ENCODE data around the gene SYNM.

SYNM gene

DNA sequence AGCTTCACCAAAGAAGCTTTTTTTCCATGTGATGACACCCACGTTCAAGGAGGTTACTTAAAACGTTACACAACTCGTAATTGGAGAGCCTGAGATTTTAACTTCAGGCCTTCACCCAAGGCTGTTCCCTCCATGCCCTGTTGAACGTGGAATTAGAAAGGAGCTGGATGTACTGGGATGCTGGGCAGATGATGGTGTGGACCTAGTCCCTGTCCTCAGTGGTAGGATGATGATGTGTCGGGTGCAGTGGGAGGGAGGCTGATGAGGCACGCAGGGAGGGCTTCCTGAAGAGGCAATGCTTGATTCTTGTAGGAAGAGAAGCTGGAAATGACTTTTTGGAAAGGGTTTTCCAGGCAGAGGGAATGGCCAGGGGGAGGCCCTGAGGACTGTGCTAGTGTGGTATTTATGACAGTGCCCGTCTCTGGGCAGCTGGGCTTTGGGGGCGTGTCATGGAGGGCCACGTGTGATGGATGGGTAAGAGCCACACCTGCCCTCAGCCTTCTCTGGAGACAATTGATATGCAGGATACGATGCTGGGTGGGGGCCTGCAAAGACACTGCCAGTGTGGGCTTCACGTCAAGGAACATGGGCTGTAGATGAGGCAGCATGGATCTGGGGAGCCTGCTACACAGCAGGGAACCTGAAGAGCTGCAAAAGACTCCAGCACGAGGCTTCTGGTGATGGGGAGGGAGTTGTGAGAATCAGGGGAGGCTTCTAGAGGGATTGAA is 15.3 kb downstream of the SYNM start:
- H3K36me3 ChIP-seq (ENCODE audit: insufficient read depth, low read length), result no peaks in the 10 kb centered on the region
- no peaks in the 10 kb centered on the region for H3K27me3 ChIP-seq (ENCODE audit: control insufficient read depth, insufficient read depth, low read length)
- H3K9ac ChIP-seq (ENCODE audit: low read depth, low read length), result no peak overlapping the region
- H3K9me3 ChIP-seq (replicated peaks; ENCODE audit: low read length), result no peaks in the 10 kb centered on the region
- peaks cover 24% of the 10 kb centered on the region for H3K4me1 ChIP-seq (ENCODE audit: control insufficient read depth, insufficient read depth, low read length)
- H3K4me2 ChIP-seq (ENCODE audit: low read length), result no peak overlapping the region
- H3K4me3 ChIP-seq (ENCODE audit: low read length), result no peak overlapping the region

DNA sequence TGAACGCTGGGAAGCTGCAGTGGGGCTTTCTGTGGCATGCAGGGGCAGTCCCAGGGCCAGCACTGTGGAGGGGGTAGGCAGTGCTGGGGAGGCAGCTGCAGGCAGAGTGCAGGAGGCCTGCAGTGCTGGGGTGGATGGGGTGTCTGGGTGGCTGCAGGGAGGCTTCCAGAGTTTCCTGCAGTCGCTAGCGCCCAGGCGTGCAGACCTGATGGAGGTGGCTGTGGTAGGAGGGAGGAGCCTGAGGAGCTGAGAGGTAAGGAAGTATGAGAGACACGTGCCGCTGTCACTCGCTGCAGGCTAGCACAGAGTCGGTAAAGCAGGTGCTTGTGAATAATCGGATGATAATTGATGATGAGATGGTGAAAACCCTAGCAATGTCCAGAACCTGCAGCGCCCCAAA is 16.3 kb downstream of the SYNM start:
- Histone ChIP-seq H3K27me3 (ENCODE audit: control insufficient read depth, insufficient read depth, low read length) (no peaks in the 10 kb centered on the region), H3K4me2 (ENCODE audit: low read length) (no peak overlapping the region), H3K4me1 (ENCODE audit: control insufficient read depth, insufficient read depth, low read length) (peaks cover 29% of the 10 kb centered on the region), H3K9ac (ENCODE audit: low read depth, low read length) (no peak overlapping the region), H3K4me3 (ENCODE audit: low read length) (no peak overlapping the region), H3K9me3 (replicated peaks; ENCODE audit: low read length) (no peaks in the 10 kb centered on the region), H3K36me3 (ENCODE audit: insufficient read depth, low read length) (no peaks in the 10 kb centered on the region)

DNA sequence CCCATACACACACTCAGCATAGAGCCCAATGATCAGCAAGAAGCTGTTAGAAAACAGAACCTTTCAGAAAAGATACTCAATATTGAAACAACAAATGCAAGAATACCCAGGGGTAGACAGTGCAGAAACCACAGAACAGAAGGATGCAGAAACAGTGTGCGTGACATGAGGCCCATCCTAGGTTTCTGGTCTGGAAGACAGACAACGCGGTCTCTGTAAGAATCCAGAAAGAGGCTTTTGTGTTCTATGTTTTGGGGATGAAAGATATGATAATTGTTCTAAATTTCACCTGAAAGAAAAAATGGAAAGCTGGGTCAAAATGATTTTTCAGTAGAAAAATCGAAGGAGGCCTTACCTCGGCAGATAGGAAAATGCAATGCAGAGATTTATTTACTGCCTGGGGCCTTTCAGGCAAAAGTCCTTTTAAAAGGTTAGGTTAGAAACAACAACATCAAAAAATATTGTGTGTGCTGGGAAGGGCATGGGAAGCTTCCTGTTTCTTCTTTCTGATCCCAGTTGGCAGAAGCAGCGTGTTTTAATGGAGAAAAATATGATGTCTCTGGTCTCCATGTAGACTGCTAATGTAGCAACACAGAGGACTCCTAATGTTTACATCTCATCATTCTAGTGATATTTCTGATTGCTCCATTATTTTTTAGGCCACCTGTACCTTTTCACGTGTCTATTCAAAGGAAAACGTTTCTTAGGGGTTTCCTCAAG is 17.0 kb downstream of the SYNM start:
- Histone ChIP-seq H3K4me2 (ENCODE audit: low read length) (no peak overlapping the region), H3K27me3 (ENCODE audit: control insufficient read depth, insufficient read depth, low read length) (no peaks in the 10 kb centered on the region), H3K36me3 (ENCODE audit: insufficient read depth, low read length) (no peaks in the 10 kb centered on the region), H3K9ac (ENCODE audit: low read depth, low read length) (no peak overlapping the region), H3K4me1 (ENCODE audit: control insufficient read depth, insufficient read depth, low read length) (peaks cover 29% of the 10 kb centered on the region), H3K9me3 (replicated peaks; ENCODE audit: low read length) (no peaks in the 10 kb centered on the region), H3K4me3 (ENCODE audit: low read length) (no peak overlapping the region)

DNA sequence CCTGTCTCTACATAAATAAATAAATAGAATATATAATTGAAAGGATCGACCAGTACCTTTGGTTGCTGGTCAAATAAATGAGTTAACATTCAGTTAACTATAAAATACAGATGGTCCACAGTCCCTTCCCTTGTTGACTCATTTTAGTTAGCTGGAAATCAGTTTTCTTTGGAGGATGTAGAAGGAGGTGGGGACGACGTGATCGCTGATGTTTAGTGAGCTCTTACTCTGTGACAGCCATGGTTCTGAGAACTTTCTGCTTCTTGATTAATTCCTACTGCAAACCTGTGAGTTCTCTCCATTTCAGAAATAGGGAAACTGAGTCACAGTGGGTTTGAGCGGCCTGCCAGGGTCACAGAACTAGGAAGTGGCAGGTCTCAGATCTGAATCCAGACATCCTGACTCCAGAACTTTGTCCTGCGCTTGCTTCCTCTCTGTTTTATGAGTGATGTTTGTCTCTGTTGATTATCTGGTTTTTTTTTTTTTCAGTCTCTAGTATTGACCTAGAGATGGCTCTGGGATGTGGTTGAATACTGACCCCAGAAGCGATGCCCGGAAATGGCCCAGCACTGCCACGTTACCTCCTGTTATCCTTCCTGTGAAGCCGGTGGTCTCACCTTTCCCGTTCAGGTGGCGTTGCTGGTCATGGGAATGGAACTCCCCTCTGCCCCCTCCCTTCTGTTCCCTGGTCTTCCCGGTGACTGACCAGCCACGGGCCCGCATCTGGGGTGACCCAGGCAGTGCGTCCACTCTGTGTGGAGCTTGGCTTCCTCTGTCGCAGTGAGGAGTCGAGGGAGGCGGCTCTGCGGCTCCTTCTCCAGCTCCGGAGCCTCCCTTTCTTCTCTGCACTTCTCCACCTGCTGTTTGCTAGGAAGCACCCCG is 18.2 kb downstream of the SYNM start:
- Histone ChIP-seq H3K9me3 (replicated peaks; ENCODE audit: low read length) (no peaks in the 10 kb centered on the region), H3K4me2 (ENCODE audit: low read length) (peak overlapping the region; percentile 81), H3K36me3 (ENCODE audit: insufficient read depth, low read length) (no peaks in the 10 kb centered on the region), H3K27me3 (ENCODE audit: control insufficient read depth, insufficient read depth, low read length) (no peaks in the 10 kb centered on the region), H3K4me3 (ENCODE audit: low read length) (peak overlapping the region; percentile 33), H3K4me1 (ENCODE audit: control insufficient read depth, insufficient read depth, low read length) (peaks cover 29% of the 10 kb centered on the region), H3K9ac (ENCODE audit: low read depth, low read length) (peak overlapping the region; percentile 62)

DNA sequence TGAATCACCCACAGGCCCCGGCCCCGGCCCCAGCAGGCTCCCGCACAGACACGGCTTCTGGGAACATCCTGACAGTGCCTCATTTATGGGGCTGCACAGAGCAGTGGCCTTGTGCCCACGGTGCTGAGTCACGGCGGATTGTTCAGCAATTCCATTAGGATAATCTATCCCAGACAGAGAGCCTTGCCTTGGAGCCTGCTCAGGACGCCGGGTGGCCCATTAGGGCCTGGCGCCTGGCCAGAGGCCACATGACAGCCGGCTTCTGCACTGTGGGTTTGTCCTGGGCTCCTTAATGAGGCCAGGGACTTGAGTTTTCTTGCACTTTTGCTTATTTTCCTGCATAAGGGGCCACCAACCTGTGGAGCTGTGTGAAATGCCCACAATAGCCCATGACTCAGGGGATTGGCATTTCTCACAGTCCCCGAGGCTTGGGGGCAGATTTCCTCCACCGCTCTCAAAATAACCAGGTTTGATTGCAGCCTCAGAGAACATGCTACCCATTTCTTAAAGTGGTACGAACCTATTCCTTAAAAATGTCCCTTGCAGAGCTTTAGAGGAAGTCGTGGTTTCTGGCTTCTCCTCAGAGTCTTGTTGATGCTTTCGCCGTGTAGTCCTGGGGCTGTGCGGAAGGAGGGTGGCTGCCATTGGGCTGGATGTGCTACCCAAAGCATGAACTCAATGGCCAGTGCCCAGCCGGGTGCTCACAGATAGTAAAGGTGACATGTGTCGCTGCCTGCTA is 19.0 kb downstream of the SYNM start:
- peak overlapping the region; percentile 81 for H3K4me2 ChIP-seq (ENCODE audit: low read length)
- peak overlapping the region; percentile 62 for H3K9ac ChIP-seq (ENCODE audit: low read depth, low read length)
- no peaks in the 10 kb centered on the region for H3K36me3 ChIP-seq (ENCODE audit: insufficient read depth, low read length)
- peaks cover 29% of the 10 kb centered on the region for H3K4me1 ChIP-seq (ENCODE audit: control insufficient read depth, insufficient read depth, low read length)
- H3K9me3 ChIP-seq (replicated peaks; ENCODE audit: low read length), result no peaks in the 10 kb centered on the region
- H3K27me3 ChIP-seq (ENCODE audit: control insufficient read depth, insufficient read depth, low read length), result no peaks in the 10 kb centered on the region
- H3K4me3 ChIP-seq (ENCODE audit: low read length), result peak overlapping the region; percentile 33

DNA sequence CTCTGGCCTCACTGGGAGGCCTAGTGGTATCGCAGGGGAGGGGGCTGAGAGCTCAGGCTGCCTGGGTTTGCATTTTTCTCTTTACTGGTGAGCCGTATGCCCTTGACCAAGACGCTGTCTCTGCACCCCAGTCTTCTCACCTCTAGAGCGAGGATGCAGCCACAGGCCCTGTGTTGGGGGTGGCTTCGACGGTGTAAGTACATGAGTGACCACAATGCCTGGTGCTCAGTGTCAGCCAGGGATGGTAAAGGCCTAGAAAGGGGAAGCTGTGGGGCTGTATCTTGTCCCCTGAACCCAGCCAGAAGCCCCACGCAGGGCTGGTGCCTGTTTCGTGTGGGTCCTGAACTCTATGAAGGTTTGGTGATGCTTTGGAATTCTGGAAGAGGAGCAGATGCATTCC is 19.8 kb downstream of the SYNM start:
- H3K4me2 ChIP-seq (ENCODE audit: low read length), result peak overlapping the region; percentile 81
- no peaks in the 10 kb centered on the region for H3K36me3 ChIP-seq (ENCODE audit: insufficient read depth, low read length)
- no peaks in the 10 kb centered on the region for H3K9me3 ChIP-seq (replicated peaks; ENCODE audit: low read length)
- H3K27me3 ChIP-seq (ENCODE audit: control insufficient read depth, insufficient read depth, low read length), result no peaks in the 10 kb centered on the region
- peak overlapping the region; percentile 58 for H3K9ac ChIP-seq (ENCODE audit: low read depth, low read length)
- peaks cover 29% of the 10 kb centered on the region for H3K4me1 ChIP-seq (ENCODE audit: control insufficient read depth, insufficient read depth, low read length)
- H3K4me3 ChIP-seq (ENCODE audit: low read length), result no peak overlapping the region

DNA sequence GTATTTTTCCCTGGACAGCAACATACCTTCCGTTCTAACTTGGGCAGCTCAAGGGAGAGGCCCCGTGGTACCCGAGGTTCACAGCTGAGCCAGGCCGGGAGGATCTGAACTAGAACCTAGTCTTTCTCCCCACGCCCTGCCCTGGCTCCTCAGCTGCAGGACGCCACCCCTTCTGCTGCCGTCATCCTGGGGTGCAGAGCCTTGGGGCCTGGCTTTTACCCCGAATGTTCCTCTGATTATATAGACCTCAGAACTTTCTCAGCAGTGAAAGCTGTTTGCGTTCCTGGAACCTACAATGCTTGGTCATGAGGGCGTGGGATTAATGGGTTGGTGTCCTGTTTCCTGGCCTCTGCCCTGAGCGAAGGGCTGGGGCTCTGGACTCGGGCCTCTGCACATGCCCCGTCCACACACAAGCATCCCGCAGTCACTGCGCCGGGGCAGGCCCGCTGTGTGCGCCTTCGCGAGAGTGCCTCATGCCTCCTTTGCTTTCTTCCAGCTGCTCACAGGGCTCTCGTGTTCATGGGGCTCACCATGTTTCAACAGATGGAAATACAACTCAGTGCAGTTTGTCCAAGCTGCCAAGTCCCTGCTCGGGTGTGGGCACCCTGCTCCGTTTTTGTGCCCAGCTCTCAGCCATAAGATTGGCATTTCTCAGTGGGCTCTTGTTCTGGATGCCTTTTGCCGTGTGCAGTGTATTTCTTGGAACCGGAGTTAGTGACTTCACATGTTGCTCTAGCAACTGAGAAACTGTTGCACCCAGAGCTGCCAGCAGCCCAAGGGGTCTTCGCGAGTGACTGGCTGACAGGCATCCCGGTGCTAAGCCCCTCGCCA is 20.4 kb downstream of the SYNM start:
- H3K9ac ChIP-seq (ENCODE audit: low read depth, low read length), result peak overlapping the region; percentile 21
- no peak overlapping the region for H3K4me2 ChIP-seq (ENCODE audit: low read length)
- peaks cover 29% of the 10 kb centered on the region for H3K4me1 ChIP-seq (ENCODE audit: control insufficient read depth, insufficient read depth, low read length)
- H3K27me3 ChIP-seq (ENCODE audit: control insufficient read depth, insufficient read depth, low read length), result no peaks in the 10 kb centered on the region
- no peaks in the 10 kb centered on the region for H3K36me3 ChIP-seq (ENCODE audit: insufficient read depth, low read length)
- H3K4me3 ChIP-seq (ENCODE audit: low read length), result no peak overlapping the region
- no peaks in the 10 kb centered on the region for H3K9me3 ChIP-seq (replicated peaks; ENCODE audit: low read length)

DNA sequence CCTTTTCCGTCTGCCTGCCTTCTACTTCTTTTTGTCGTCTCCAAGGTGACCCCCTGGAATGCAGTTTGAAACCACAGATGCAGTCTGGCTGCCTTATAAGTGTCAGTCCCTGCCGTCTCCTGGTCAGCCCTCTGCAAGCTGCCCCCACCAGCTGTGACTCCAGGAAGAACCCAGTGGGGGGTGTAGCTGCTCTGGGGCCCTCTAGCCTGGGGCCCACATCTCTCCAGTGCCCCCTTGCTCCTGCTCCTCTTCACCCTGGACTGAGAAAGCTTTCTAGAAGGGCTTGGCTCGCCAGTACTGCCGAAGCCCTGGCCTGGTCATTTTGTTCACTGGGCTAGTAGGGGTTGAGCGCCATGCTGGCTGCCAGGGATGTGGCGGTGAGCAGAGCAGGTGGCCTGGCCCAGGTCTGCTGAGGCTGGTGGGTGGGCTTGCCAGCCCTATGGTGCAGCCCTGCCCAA is 21.3 kb downstream of the SYNM start:
- no peaks in the 10 kb centered on the region for H3K27me3 ChIP-seq (ENCODE audit: control insufficient read depth, insufficient read depth, low read length)
- H3K4me1 ChIP-seq (ENCODE audit: control insufficient read depth, insufficient read depth, low read length), result peaks cover 29% of the 10 kb centered on the region
- no peaks in the 10 kb centered on the region for H3K36me3 ChIP-seq (ENCODE audit: insufficient read depth, low read length)
- no peaks in the 10 kb centered on the region for H3K9me3 ChIP-seq (replicated peaks; ENCODE audit: low read length)
- H3K9ac ChIP-seq (ENCODE audit: low read depth, low read length), result no peak overlapping the region
- H3K4me2 ChIP-seq (ENCODE audit: low read length), result no peak overlapping the region
- H3K4me3 ChIP-seq (ENCODE audit: low read length), result no peak overlapping the region

DNA sequence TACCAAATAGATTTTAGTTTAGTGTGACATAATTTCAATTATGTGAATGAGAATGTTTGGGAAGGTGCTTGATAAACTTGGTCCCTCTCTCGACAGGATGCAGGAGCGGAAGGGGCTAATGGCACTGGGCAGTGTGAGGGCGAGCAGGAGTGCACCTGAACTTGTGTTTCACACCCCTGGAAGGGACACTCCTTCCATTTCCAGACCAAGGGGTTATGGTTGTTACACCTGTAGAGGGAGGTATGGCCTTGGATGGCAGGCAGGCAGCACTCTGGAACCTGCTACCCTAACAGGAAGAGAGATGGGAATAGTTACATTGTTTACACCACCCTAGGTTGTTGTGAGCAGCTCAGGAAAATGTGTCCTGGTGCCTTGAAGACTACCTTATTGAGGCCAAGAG is 22.1 kb downstream of the SYNM start:
- no peaks in the 10 kb centered on the region for H3K9me3 ChIP-seq (replicated peaks; ENCODE audit: low read length)
- H3K36me3 ChIP-seq (ENCODE audit: insufficient read depth, low read length), result no peaks in the 10 kb centered on the region
- H3K4me3 ChIP-seq (ENCODE audit: low read length), result no peak overlapping the region
- H3K9ac ChIP-seq (ENCODE audit: low read depth, low read length), result no peak overlapping the region
- no peaks in the 10 kb centered on the region for H3K27me3 ChIP-seq (ENCODE audit: control insufficient read depth, insufficient read depth, low read length)
- peaks cover 29% of the 10 kb centered on the region for H3K4me1 ChIP-seq (ENCODE audit: control insufficient read depth, insufficient read depth, low read length)
- H3K4me2 ChIP-seq (ENCODE audit: low read length), result no peak overlapping the region

DNA sequence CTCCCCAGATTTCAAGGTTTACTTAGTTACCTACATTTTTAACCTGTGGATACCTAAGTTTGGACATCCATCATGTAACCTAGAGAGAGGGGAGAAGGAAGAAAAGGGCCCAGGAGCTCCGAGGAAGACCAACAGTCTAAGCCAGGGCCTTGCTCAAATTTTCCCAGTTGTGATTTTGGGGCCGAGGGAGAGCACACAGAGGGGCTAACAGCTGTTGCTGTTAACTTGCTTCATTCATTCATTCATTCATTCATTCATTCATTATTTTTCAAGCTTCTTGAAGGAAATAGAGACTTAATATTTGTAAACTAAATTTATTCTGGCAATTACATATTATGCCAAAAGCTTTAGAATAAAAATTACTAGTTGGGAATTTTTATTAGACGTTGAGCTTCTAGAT is 22.9 kb downstream of the SYNM start:
- H3K9ac ChIP-seq (ENCODE audit: low read depth, low read length), result no peak overlapping the region
- no peaks in the 10 kb centered on the region for H3K9me3 ChIP-seq (replicated peaks; ENCODE audit: low read length)
- H3K4me2 ChIP-seq (ENCODE audit: low read length), result no peak overlapping the region
- no peaks in the 10 kb centered on the region for H3K36me3 ChIP-seq (ENCODE audit: insufficient read depth, low read length)
- no peak overlapping the region for H3K4me3 ChIP-seq (ENCODE audit: low read length)
- peaks cover 29% of the 10 kb centered on the region for H3K4me1 ChIP-seq (ENCODE audit: control insufficient read depth, insufficient read depth, low read length)
- no peaks in the 10 kb centered on the region for H3K27me3 ChIP-seq (ENCODE audit: control insufficient read depth, insufficient read depth, low read length)

All from skeletal muscle satellite cell (primary cell).